Gastroesophageal sphincter (tissue), 3 donors: ENCODE measurements around the gene C11orf58.

Experiments used
- POLR2A ChIP-seq, 2 donors: fragments of 450-650 bp; IDR thresholded peaks; one replicate each; pipeline ENCODE4 v1.6.1; 2017; ENCODE audit warnings: antibody characterized with exemption in 2 of 2, mild to moderate bottlenecking in 2 of 2, moderate library complexity in 1 of 2
- POLR2AphosphoS5 ChIP-seq: sonication (generic); formaldehyde crosslinking; IDR thresholded peaks from one replicate; pipeline ENCODE4 v1.6.1; 2017; ENCODE audit warnings: antibody characterized with exemption
- TF ChIP-seq, protein P1 (sequence below), 4 experiments: fragments of 200-600 bp in 2 of 4; fragments of 450-650 bp in 2 of 4; sonication (generic) in 1 of 4; IDR thresholded peaks; one replicate each; pipeline ENCODE4 v1.5.1; 2017 to 2019; ENCODE audit warnings: antibody characterized with exemption in 4 of 4, mild to moderate bottlenecking in 2 of 4, moderate library complexity in 2 of 4

DNA sequence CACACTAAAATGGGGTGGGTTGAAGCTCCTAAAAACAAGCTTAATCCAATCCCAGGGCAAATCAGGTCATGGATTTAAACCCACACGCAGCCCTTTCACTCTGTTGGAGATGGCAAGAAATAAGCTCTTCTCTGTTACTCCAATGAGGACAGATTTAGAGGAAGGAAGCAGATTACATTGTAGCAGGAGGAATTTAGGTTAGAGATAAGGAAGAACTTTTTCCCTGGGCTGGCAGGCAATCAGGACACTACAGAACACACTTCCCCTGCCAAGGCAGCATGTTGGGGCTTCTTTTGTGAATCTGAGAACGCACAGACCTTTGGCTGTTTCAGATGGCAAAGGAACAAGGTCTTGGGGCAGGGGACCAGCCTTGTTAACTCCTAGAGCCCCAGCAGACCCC, 46.2 kb downstream of the C11orf58 start:
- TF ChIP-seq, protein P1, sequence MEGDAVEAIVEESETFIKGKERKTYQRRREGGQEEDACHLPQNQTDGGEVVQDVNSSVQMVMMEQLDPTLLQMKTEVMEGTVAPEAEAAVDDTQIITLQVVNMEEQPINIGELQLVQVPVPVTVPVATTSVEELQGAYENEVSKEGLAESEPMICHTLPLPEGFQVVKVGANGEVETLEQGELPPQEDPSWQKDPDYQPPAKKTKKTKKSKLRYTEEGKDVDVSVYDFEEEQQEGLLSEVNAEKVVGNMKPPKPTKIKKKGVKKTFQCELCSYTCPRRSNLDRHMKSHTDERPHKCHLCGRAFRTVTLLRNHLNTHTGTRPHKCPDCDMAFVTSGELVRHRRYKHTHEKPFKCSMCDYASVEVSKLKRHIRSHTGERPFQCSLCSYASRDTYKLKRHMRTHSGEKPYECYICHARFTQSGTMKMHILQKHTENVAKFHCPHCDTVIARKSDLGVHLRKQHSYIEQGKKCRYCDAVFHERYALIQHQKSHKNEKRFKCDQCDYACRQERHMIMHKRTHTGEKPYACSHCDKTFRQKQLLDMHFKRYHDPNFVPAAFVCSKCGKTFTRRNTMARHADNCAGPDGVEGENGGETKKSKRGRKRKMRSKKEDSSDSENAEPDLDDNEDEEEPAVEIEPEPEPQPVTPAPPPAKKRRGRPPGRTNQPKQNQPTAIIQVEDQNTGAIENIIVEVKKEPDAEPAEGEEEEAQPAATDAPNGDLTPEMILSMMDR (IDR thresholded peaks at IDR 0.05) = no peak
- TF ChIP-seq POLR2A (IDR thresholded peaks at IDR 0.05) = no peak
- no peak for TF ChIP-seq POLR2AphosphoS5
